ENCODE results near the gene TPCN2. TPM values are rescaled to one million over a fixed set of nuclear protein-coding genes. Genes with fewer than 3 reads are reported as not detected.

TPCN2 gene
- total RNA-seq, 1 experiment from 2014 or later = 28.9 TPM

- no peaks in the 10 kb centered on the region for H3K27me3 ChIP-seq (replicated peaks; ENCODE audit: insufficient read depth, low read depth, low read length, poor library complexity)
- ChIA-PET CTCF (no interaction called here), POLR2A (ENCODE audit: low non-redundant PET) (no interaction called here)
- H3K9me3 ChIP-seq (ENCODE audit: low read depth, low read length, poor library complexity, severe bottlenecking) = no peaks in the 10 kb centered on the region
- intact Hi-C loops (cut with micrococcal nuclease; ENCODE audit: unreplicated experiment) = no loop called here
- no peak for DNase-seq (ENCODE audit: low spot score)
- no peak for TF ChIP-seq EZH2 (IDR thresholded peaks at IDR 0.05; ENCODE audit: borderline replicate concordance, low read depth, low read length, poor library complexity, severe bottlenecking)
- no peak for TF ChIP-seq CTCF (conservative IDR thresholded peaks at IDR 0.05; ENCODE audit: low read depth, low read length)
- no peak overlapping the region for H3K4me3 ChIP-seq (ENCODE audit: low read depth, low read length, poor library complexity, severe bottlenecking)
- H3K4me1 ChIP-seq (ENCODE audit: insufficient read depth, low read length, poor library complexity, severe bottlenecking) = peaks cover 12% of the 10 kb centered on the region
- no peaks in the 10 kb centered on the region for H3K36me3 ChIP-seq (ENCODE audit: insufficient read depth, low read length, poor library complexity, severe bottlenecking)
- H3K27ac ChIP-seq (ENCODE audit: low read depth, low read length, poor library complexity, severe bottlenecking) = no peak overlapping the region
- BruUV-seq (replicated peaks) = no TSS peak
Measured at GRCh38 chr11:69169479-69169878, 120.7 kb downstream of the TPCN2 start.

GRCh38 chr11:69170704-69171103, 122.0 kb downstream of the TPCN2 start:
- Histone ChIP-seq H3K9me3 (ENCODE audit: low read depth, low read length, poor library complexity, severe bottlenecking) (peaks cover 4% of the 10 kb centered on the region), H3K27ac (ENCODE audit: low read depth, low read length, poor library complexity, severe bottlenecking) (no peak overlapping the region), H3K27me3 (replicated peaks; ENCODE audit: insufficient read depth, low read depth, low read length, poor library complexity) (no peaks in the 10 kb centered on the region), H3K4me3 (ENCODE audit: low read depth, low read length, poor library complexity, severe bottlenecking) (no peak overlapping the region), H3K36me3 (ENCODE audit: insufficient read depth, low read length, poor library complexity, severe bottlenecking) (no peaks in the 10 kb centered on the region), H3K4me1 (ENCODE audit: insufficient read depth, low read length, poor library complexity, severe bottlenecking) (peaks cover 12% of the 10 kb centered on the region)
- CTCF ChIA-PET = no interaction called here
- TF ChIP-seq CTCF (conservative IDR thresholded peaks at IDR 0.05; ENCODE audit: low read depth, low read length) (no peak), EZH2 (IDR thresholded peaks at IDR 0.05; ENCODE audit: borderline replicate concordance, low read depth, low read length, poor library complexity, severe bottlenecking) (no peak)
- intact Hi-C loops (cut with micrococcal nuclease; ENCODE audit: unreplicated experiment) = no loop called here
- BruUV-seq (replicated peaks) = no TSS peak
- no peak for DNase-seq (ENCODE audit: low spot score)
- POLR2A ChIA-PET (ENCODE audit: low non-redundant PET) = no interaction called here

- H3K4me3 ChIP-seq (ENCODE audit: low read depth, low read length, poor library complexity, severe bottlenecking) = no peak overlapping the region
- no TSS peak for BruUV-seq (replicated peaks)
- no peaks in the 10 kb centered on the region for H3K36me3 ChIP-seq (ENCODE audit: insufficient read depth, low read length, poor library complexity, severe bottlenecking)
- CTCF ChIA-PET = no interaction called here
- POLR2A ChIA-PET (ENCODE audit: low non-redundant PET) = no interaction called here
- no peak for DNase-seq (ENCODE audit: low spot score)
- no peak overlapping the region for H3K27ac ChIP-seq (ENCODE audit: low read depth, low read length, poor library complexity, severe bottlenecking)
- no peak for TF ChIP-seq CTCF (conservative IDR thresholded peaks at IDR 0.05; ENCODE audit: low read depth, low read length)
- intact Hi-C loops (cut with micrococcal nuclease; ENCODE audit: unreplicated experiment) = no loop called here
- H3K27me3 ChIP-seq (replicated peaks; ENCODE audit: insufficient read depth, low read depth, low read length, poor library complexity) = no peaks in the 10 kb centered on the region
- H3K9me3 ChIP-seq (ENCODE audit: low read depth, low read length, poor library complexity, severe bottlenecking) = peaks cover 4% of the 10 kb centered on the region
- H3K4me1 ChIP-seq (ENCODE audit: insufficient read depth, low read length, poor library complexity, severe bottlenecking) = peaks cover 6% of the 10 kb centered on the region
Measured at GRCh38 chr11:69171476-69172240, 122.9 kb downstream of the TPCN2 start.

Measured in A673 (cell line).